ENCODE measurements around the gene SOCS4. TPM values are rescaled to one million over a fixed set of nuclear protein-coding genes. Genes with fewer than 3 reads are reported as not detected.
"Not testable (repeated sequence)": the region's sequence is repeated elsewhere in the genome, so short reads cannot be mapped to it uniquely, and the experiment has no call there.

SOCS4 gene
- total RNA-seq, 1 experiment from 2014 or later, result 35.5 TPM

DNA sequence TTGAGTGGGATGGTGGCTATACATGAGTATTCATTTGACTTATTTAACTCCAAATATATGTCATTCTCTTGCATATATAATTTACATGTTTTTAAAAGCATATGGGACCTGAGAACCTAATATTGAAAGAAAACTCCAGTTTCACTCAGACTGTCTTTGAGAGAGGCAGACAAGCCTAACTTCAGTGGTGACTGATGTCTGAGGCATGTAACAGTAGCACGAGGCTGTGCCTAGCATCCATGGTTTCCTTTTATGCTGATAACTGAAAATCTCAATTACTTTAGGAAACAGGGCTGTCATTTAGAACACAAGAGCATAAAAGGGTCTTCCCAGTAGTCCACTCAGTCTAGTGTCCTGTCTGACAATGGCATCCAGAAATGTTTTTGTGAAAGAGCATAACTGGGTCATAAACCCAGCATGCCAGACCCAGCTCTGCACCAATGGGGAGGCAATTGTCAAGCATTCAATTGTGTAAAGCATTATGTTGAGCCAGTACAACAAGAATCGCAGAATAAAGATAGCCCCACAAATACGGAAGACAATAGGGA lies 48.7 kb downstream of the SOCS4 start:
- Histone ChIP-seq H3K36me3 (ENCODE audit: insufficient read depth, low read length, poor library complexity, severe bottlenecking) (no peaks in the 10 kb centered on the region), H3K4me3 (ENCODE audit: low read depth, low read length, poor library complexity, severe bottlenecking) (no peak overlapping the region), H3K27me3 (replicated peaks; ENCODE audit: insufficient read depth, low read depth, low read length, poor library complexity) (no peaks in the 10 kb centered on the region), H3K27ac (ENCODE audit: low read depth, low read length, poor library complexity, severe bottlenecking) (no peak overlapping the region), H3K4me1 (ENCODE audit: insufficient read depth, low read length, poor library complexity, severe bottlenecking) (peaks cover 27% of the 10 kb centered on the region), H3K9me3 (ENCODE audit: low read depth, low read length, poor library complexity, severe bottlenecking) (no peaks in the 10 kb centered on the region)
- TF ChIP-seq EZH2 (IDR thresholded peaks at IDR 0.05; ENCODE audit: borderline replicate concordance, low read depth, low read length, poor library complexity, severe bottlenecking), result no peak
- TF ChIP-seq, protein P1, sequence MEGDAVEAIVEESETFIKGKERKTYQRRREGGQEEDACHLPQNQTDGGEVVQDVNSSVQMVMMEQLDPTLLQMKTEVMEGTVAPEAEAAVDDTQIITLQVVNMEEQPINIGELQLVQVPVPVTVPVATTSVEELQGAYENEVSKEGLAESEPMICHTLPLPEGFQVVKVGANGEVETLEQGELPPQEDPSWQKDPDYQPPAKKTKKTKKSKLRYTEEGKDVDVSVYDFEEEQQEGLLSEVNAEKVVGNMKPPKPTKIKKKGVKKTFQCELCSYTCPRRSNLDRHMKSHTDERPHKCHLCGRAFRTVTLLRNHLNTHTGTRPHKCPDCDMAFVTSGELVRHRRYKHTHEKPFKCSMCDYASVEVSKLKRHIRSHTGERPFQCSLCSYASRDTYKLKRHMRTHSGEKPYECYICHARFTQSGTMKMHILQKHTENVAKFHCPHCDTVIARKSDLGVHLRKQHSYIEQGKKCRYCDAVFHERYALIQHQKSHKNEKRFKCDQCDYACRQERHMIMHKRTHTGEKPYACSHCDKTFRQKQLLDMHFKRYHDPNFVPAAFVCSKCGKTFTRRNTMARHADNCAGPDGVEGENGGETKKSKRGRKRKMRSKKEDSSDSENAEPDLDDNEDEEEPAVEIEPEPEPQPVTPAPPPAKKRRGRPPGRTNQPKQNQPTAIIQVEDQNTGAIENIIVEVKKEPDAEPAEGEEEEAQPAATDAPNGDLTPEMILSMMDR (conservative IDR thresholded peaks at IDR 0.05; ENCODE audit: low read depth, low read length), result no peak
- DNase-seq (ENCODE audit: low spot score), result no peak
- intact Hi-C loops (cut with micrococcal nuclease; ENCODE audit: unreplicated experiment), result no loop called here
- ChIA-PET CTCF (no interaction called here), POLR2A (ENCODE audit: low non-redundant PET) (no interaction called here)
- BruUV-seq (replicated peaks), result no TSS peak

DNA sequence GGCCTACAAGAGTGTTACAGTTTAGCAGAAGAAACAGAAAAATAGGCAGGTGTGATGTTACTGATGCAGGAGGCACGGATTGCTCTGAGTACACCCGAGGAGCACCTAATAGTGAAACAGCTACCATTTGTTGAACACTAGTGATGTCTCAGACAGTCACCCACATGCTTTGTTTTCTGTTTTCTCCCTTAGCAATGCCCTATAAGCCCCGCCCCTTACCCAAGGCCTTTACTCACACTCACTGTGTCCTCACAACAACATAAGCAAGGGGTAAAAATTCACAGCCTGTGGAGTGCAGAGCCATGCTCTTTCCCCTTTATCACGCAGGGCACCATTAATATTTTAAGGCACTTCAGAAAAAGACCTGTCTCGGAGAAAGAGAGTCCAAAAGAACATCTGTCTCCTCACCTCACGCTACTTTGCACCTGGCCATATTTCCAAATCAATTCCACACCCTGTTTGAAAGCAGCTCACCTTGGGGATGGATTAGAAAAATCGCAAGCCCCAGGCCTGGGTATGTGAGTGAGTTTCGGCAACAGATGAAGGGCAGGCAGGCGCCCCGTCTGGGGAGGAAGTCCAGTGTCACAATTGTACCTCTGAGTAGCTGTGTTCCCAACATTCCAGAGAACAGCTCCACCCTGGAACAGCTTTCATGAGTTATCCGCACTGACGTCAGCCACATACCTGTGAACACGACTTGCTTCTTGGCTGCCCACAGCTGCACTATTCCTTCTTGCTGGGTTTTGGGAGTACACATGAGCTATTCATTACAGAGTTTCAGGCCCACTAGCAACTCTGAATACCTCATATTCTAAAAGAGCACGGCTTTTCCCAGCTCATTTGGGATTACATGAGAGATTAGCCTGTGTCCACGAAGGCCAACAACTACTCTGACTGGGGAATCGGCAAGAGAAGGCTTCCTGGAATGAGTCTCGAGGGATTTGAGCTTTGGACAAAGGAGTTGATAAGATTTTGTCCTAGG lies 50.4 kb downstream of the SOCS4 start:
- H3K4me1 ChIP-seq (ENCODE audit: insufficient read depth, low read length, poor library complexity, severe bottlenecking), result peaks cover 19% of the 10 kb centered on the region
- no peak for TF ChIP-seq EZH2 (IDR thresholded peaks at IDR 0.05; ENCODE audit: borderline replicate concordance, low read depth, low read length, poor library complexity, severe bottlenecking)
- TF ChIP-seq, protein P1 (conservative IDR thresholded peaks at IDR 0.05; ENCODE audit: low read depth, low read length), result no peak
- ChIA-PET POLR2A (ENCODE audit: low non-redundant PET) (interaction anchor here (0.6 kb wide), 1 partner anchor 30 kb away, joined by 9 read pairs; no protein-coding TSS in a partner anchor), CTCF (no interaction called here)
- no peak overlapping the region for H3K4me3 ChIP-seq (ENCODE audit: low read depth, low read length, poor library complexity, severe bottlenecking)
- BruUV-seq (replicated peaks), result no TSS peak
- H3K9me3 ChIP-seq (ENCODE audit: low read depth, low read length, poor library complexity, severe bottlenecking), result no peaks in the 10 kb centered on the region
- no peak for DNase-seq (ENCODE audit: low spot score)
- no peaks in the 10 kb centered on the region for H3K27me3 ChIP-seq (replicated peaks; ENCODE audit: insufficient read depth, low read depth, low read length, poor library complexity)
- intact Hi-C loops (cut with micrococcal nuclease; ENCODE audit: unreplicated experiment), result no loop called here
- no peak overlapping the region for H3K27ac ChIP-seq (ENCODE audit: low read depth, low read length, poor library complexity, severe bottlenecking)
- H3K36me3 ChIP-seq (ENCODE audit: insufficient read depth, low read length, poor library complexity, severe bottlenecking), result no peaks in the 10 kb centered on the region

DNA sequence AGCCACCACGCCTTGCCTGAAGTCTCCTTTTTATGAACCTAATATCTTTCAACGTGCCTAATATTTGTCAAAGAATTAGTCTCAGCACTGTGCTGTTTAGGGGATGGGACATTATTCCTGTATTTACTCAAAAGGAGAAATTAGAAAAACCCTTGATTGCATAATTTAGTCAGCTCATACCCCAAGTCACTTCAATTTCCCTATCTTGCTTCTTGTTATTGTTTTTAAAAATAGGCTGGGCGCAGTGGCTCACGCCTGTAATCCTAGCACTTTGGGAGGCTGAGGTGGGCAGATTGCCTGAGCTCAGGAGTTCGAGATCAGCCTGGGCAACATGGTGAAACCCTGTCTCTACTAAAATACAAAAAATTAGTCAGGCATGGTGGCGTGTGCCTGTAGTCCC lies 52.9 kb downstream of the SOCS4 start:
- H3K4me3 ChIP-seq (ENCODE audit: low read depth, low read length, poor library complexity, severe bottlenecking); H3K36me3 ChIP-seq (ENCODE audit: insufficient read depth, low read length, poor library complexity, severe bottlenecking); H3K9me3 ChIP-seq (ENCODE audit: low read depth, low read length, poor library complexity, severe bottlenecking); BruUV-seq (replicated peaks); H3K27ac ChIP-seq (ENCODE audit: low read depth, low read length, poor library complexity, severe bottlenecking); intact Hi-C loops (cut with micrococcal nuclease; ENCODE audit: unreplicated experiment); DNase-seq (ENCODE audit: low spot score); H3K27me3 ChIP-seq (replicated peaks; ENCODE audit: insufficient read depth, low read depth, low read length, poor library complexity); POLR2A ChIA-PET (ENCODE audit: low non-redundant PET); H3K4me1 ChIP-seq (ENCODE audit: insufficient read depth, low read length, poor library complexity, severe bottlenecking): not testable (repeated sequence)
- CTCF ChIA-PET, result interaction anchor here (0.7 kb wide), 1 partner anchor 12 kb away, joined by 3 read pairs; no protein-coding TSS in a partner anchor

All from A673 (cell line).